ENCODE measurements around the gene OR6A2.

OR6A2 gene

GRCh38 chr11:6755303-6755952 is 44.1 kb downstream of the OR6A2 start:
- peak; percentile 57 for DNase-seq

GRCh38 chr11:6747097-6747668 is 52.3 kb downstream of the OR6A2 start:
- no peak for DNase-seq

- no peak for DNase-seq
Observed at GRCh38 chr11:6746626-6747025, 52.9 kb downstream of the OR6A2 start.

- no peak for DNase-seq
Observed at GRCh38 chr11:6746086-6746618, 53.3 kb downstream of the OR6A2 start.

- DNase-seq, result no peak
Observed at GRCh38 chr11:6745465-6746015, 53.9 kb downstream of the OR6A2 start.

GRCh38 chr11:6745018-6745417 is 54.5 kb downstream of the OR6A2 start:
- no peak for DNase-seq

- peak; percentile 51 for DNase-seq
Observed at GRCh38 chr11:6742260-6742659, 57.2 kb downstream of the OR6A2 start.
